NB4 (cell line): ENCODE measurements around the gene PLEKHB1.

Experiments used
- MYC ChIP-seq: IDR thresholded peaks from 2 replicates; pipeline ENCODE4 v1.6.1; 2011; ENCODE audit warnings: low read depth, low read length
- POLR2A ChIP-seq: IDR thresholded peaks from 2 replicates; pipeline ENCODE4 v1.6.1; 2011; ENCODE audit warnings: mild to moderate bottlenecking; ENCODE audit not compliant: insufficient read length; ENCODE audit errors: extremely low read depth
- TF ChIP-seq, protein P1 (sequence below): IDR thresholded peaks from one replicate; pipeline ENCODE4 v1.5.1; 2012; ENCODE audit warnings: low read depth, low read length
- TF ChIP-seq, protein P2 (sequence below): IDR thresholded peaks from 2 replicates; pipeline ENCODE4 v1.6.1; 2011; ENCODE audit warnings: low read depth, low read length

DNA sequence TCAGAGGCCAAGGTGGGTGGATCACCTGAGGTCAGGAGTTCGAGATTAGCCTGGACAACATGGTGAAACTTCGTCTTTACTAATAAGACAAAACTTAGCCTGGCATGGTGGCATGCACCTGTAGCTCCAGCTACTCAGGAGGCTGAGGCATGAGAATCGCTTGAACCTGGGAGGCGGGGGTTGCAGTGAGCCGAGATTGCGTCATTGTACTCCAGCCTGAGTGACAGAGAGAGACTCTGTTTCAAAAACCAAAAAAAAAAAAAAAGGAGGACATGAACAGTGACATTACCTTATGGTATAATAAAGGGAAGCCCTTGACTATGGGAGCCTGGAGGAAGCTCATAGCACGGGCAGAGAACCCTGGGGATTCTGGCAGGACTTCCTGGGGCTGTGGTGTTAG lies 16.5 kb upstream of the PLEKHB1 start:
- TF ChIP-seq POLR2A = no peak
- TF ChIP-seq, protein P1, sequence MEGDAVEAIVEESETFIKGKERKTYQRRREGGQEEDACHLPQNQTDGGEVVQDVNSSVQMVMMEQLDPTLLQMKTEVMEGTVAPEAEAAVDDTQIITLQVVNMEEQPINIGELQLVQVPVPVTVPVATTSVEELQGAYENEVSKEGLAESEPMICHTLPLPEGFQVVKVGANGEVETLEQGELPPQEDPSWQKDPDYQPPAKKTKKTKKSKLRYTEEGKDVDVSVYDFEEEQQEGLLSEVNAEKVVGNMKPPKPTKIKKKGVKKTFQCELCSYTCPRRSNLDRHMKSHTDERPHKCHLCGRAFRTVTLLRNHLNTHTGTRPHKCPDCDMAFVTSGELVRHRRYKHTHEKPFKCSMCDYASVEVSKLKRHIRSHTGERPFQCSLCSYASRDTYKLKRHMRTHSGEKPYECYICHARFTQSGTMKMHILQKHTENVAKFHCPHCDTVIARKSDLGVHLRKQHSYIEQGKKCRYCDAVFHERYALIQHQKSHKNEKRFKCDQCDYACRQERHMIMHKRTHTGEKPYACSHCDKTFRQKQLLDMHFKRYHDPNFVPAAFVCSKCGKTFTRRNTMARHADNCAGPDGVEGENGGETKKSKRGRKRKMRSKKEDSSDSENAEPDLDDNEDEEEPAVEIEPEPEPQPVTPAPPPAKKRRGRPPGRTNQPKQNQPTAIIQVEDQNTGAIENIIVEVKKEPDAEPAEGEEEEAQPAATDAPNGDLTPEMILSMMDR = no peak
- TF ChIP-seq, protein P2, sequence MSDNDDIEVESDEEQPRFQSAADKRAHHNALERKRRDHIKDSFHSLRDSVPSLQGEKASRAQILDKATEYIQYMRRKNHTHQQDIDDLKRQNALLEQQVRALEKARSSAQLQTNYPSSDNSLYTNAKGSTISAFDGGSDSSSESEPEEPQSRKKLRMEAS = no peak
- TF ChIP-seq MYC = no peak
